Posterior cingulate gyrus (tissue), 11 donors: ENCODE results near the gene INPP4B.

Experiments used
- DNase-seq, 10 donors: peaks; one replicate each; pipeline versions ENCODE4 v3.0.0 to v3.0.0-alpha.2; 2020 to 2021; ENCODE audit warnings: mixed read lengths in 3 of 10
- intact Hi-C: fragments of 100-400 bp; cut with DNase I; formaldehyde crosslinking; loops from one replicate; pipeline ENCODE4 v1.15.1; 2023

The INPP4B gene

GRCh38 chr4:142202404-142203332, 643.4 kb downstream of the INPP4B start:
- intact Hi-C loops, result no loop called here
- no peak for DNase-seq

DNA sequence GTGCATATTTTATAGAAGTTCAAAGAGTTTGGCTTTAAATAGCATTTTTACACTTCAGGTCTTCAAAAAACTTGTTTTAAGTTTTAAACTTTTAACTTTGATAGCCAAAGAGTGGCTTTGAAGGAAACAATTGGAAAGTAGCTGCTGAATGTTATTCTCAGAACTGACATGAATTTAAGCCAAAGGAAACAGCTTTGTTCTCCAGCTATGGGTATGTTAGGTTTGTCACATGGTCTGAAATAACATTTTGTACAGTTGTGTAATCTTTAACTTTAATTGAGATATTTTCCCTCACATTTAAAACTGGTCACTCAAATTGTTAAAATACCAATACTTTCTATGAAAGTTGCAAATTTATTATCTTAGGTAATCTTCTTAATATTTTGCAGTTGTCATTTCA, 645.1 kb downstream of the INPP4B start:
- intact Hi-C loops, result no loop called here
- DNase-seq, result no peak

DNA sequence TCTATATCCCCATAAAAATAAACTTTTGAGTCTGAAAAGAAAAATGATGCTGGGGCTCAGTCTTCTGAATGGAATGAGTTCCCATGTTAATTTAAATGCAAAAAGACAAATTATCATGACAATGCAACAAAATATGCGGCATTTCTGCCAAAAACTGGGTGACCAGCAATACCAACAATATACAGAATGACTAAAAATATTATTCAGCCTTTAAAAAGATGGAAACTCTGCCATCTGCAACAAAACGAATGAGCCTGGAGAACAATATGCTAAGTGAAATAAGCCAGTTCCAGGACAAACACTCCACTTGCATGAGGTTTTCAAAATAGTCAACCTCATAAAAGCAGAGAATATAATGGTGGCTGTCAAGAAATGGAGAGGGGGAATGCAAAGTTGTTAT, 651.2 kb downstream of the INPP4B start:
- no peak for DNase-seq
- intact Hi-C loops, result no loop called here

- DNase-seq, result no peak
- intact Hi-C loops, result no loop called here
These were observed 654.2 kb downstream of the INPP4B start for GRCh38 chr4:142191901-142192300.

DNA sequence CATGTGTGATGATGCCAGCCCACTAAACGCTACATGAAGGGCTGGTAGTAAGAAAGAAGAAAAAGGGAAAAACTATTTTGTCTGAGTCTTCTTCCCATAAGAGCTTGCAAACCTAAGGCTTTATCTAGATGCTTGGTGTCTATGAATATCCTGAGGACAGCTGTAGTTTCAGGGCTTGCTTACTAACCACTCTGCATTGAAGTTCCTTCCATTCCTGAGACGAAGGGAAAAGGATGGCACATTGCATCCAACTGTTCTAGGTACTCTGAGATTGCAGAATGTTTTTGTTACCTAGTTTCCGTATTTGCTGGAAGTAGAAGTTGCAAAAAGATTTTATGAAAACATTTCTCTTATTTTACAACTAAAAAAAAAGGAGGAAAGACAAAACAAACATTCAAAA, 665.1 kb downstream of the INPP4B start:
- no peak for DNase-seq
- intact Hi-C loops, result no loop called here

- intact Hi-C loops, result no loop called here
- no peak for DNase-seq
These were observed 676.9 kb downstream of the INPP4B start for GRCh38 chr4:142169216-142169615.

- DNase-seq, result no peak
- intact Hi-C loops, result no loop called here
These were observed 677.9 kb downstream of the INPP4B start for GRCh38 chr4:142168181-142168580.

GRCh38 chr4:142164767-142165500, 681.2 kb downstream of the INPP4B start:
- intact Hi-C loops, result no loop called here
- DNase-seq, result no peak

DNA sequence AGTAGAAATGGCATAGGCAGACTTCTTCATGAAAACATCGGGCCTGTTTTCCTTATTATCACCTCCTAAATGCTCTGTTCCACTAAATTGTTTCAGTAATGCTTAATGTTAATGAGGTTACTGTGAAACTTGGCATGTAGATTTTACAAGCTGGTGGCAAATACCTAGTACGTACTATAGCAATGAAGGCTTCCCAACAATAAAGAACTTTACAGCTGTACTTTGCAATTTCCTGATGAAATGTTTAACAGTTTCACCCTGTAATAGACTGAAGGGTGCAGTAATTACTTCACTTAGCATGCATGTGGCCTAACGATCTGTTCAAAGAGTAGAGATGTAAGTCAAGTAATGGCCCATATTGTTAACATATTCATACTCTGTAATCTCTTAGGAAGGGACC, 685.0 kb downstream of the INPP4B start:
- DNase-seq, result no peak
- intact Hi-C loops, result no loop called here

- intact Hi-C loops, result no loop called here
- no peak for DNase-seq
These were observed 685.6 kb downstream of the INPP4B start for GRCh38 chr4:142160509-142160908.

GRCh38 chr4:142158980-142159379, 687.1 kb downstream of the INPP4B start:
- intact Hi-C loops, result no loop called here
- no peak for DNase-seq

GRCh38 chr4:142156256-142156655, 689.8 kb downstream of the INPP4B start:
- intact Hi-C loops, result no loop called here
- DNase-seq, result no peak

DNA sequence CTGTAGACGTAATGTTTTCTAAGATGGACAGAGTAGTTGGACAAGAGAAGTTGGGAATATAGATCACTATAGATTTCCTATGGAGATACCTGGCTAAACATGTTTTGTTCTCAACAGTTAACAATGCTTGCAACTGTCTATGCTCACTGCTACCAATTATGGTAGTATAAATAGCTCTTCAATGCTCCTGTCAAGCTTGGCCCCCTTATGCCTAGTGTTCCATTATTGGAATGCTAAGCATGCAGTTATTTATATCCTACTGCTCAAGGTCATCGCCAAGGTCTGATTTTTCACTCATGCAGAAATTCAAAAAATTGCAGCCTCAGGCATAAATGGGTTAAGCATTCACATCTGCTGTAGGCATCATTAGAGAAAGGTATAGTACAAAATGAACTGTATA, 690.8 kb downstream of the INPP4B start:
- DNase-seq, result no peak
- intact Hi-C loops, result no loop called here

GRCh38 chr4:142150483-142150882, 695.6 kb downstream of the INPP4B start:
- intact Hi-C loops, result no loop called here
- DNase-seq, result no peak

- intact Hi-C loops, result no loop called here
- DNase-seq, result no peak
These were observed 701.3 kb downstream of the INPP4B start for GRCh38 chr4:142144813-142145212.

DNA sequence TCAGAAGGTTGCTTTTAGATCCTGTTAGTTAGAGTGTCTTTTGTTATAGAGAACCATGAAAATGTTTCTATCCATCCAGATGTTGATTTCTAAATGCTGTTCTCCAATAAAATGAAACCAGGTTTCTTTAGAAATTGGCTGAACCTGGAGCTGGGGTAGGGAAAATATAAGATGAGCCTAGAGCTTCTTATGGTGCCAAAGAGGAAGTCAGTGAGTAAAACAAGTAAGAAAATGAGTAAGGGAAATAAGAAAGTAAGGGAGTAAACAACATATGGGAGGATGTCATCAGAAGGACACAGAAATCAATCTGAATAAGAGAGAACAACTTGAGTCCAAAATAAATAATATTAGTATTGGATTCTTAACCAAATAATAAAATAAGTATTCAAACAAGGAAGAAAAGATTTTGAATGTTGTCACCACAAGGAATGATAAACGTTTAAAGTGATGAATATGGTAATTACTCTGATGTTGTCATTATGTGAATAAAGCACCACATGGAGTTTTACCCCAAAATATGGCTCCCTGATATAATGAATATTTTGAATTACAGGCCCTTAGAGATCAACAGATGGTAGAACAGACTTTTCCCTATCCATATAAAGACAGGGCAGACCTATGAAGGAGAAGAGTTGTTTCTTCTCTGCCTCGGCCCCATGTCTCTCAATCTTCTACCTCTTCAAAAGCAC, 703.6 kb downstream of the INPP4B start:
- no peak for DNase-seq
- intact Hi-C loops, result no loop called here

- DNase-seq, result no peak
- intact Hi-C loops, result no loop called here
These were observed 704.9 kb downstream of the INPP4B start for GRCh38 chr4:142141224-142141623.

DNA sequence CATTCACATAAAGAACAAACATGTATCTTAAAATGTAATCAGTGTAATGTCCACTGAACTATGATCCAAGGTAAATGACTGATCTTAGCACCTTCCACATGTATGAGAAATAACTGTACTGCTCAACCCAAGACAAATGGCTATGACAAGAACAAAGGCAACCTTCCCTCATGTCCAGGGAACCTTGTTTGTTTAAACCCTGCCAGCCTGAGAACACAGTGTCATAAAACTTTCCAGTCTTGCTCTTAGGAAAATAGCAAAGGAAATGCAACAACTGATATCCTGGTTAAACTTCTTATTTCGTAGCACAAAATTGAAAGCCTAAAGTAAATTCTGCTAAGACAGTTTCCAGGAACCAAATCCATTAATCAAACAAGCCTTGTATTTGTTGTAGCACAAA, 715.4 kb downstream of the INPP4B start:
- DNase-seq, result no peak
- intact Hi-C loops, result loop anchor here (10.0 kb wide), 1 partner anchor 954 kb away; no protein-coding TSS in a partner anchor

DNA sequence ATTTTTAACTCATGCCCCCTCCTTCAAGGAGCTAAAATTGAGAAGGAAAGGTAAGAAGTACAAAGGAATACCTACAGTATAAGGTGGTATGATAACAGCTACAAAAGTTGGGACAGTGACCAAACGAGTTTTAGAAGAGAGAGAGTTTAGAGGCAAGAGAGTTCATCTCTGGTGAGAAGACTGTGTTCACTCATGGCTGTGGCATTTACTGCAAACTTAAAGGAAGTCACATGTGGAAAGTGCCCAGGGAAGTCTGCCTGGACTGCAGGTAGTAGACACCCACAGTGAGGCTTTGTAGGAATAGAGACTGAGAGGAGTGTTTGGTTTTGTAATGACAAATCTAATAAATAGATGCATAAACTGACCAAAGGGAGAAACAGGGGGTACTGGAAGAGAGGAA, 716.2 kb downstream of the INPP4B start:
- DNase-seq, result no peak
- intact Hi-C loops, result loop anchor here (10.0 kb wide), 2 partner anchors 895 to 955 kb away; no protein-coding TSS in a partner anchor

DNA sequence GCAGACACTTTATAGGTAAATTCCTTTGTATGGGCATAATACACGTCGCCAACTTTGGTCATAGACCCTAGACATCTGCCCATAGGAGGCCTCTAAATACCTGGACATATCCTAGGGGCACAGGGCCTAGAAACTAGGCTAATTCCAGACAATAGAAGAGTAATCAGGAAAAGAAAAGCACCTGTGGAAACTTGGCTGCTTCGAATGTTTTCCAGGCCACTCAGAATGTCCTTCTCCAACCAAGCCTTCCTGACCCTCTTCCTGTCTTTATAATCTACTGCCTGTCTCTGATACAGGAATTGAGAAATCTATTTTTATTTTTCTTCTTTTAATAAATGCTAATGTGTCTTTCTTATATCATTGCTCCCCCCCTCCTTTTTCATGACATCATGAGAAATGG, 716.6 kb downstream of the INPP4B start:
- intact Hi-C loops, result loop anchor here (10.0 kb wide), 1 partner anchor 895 kb away; no protein-coding TSS in a partner anchor
- DNase-seq, result no peak

GRCh38 chr4:142128529-142128928, 717.6 kb downstream of the INPP4B start:
- intact Hi-C loops, result loop anchor here (10.0 kb wide), 1 partner anchor 896 kb away; no protein-coding TSS in a partner anchor
- DNase-seq, result peak in 2 of 10 donors; percentile 12 to 69
